GM12878 (cell line): Measurements from ENCODE around the gene TSPEAR.

Source experiments
- CTCF ChIP-seq, 3 experiments: IDR thresholded peaks in 2 of 3; conservative IDR thresholded peaks in 1 of 3; 2 replicates each; pipeline ENCODE4 v1.5.1; 2011; ENCODE audit warnings: low read depth in 3 of 3, low read length in 3 of 3, mild to moderate bottlenecking in 3 of 3, control low read depth in 2 of 3, moderate library complexity in 2 of 3, inconsistent platforms in 1 of 3, mixed read lengths in 1 of 3; ENCODE audit not compliant: control insufficient read depth in 2 of 3, insufficient read depth in 1 of 3; ENCODE audit errors: extremely low read depth in 1 of 3
- EGR1 ChIP-seq, 2 experiments: IDR thresholded peaks; 1 replicate in 1 of 2; 2 replicates in 1 of 2; pipeline ENCODE4 v1.6.1; 2011 to 2012; ENCODE audit warnings: low read depth in 2 of 2, low read length in 2 of 2, borderline replicate concordance in 1 of 2, mild to moderate bottlenecking in 1 of 2, moderate library complexity in 1 of 2
- MEF2B ChIP-seq: fragments of 450-650 bp; IDR thresholded peaks from 2 replicates; pipeline ENCODE4 v1.6.1; 2018; ENCODE audit warnings: mild to moderate bottlenecking, moderate library complexity; ENCODE audit not compliant: partially characterized antibody, poor library complexity, severe bottlenecking
- MLLT1 ChIP-seq: fragments of 450-650 bp; IDR thresholded peaks from 2 replicates; pipeline ENCODE4 v1.6.1; 2016; ENCODE audit warnings: mild to moderate bottlenecking
- POLR2A ChIP-seq: IDR thresholded peaks from 2 replicates; pipeline ENCODE4 v1.6.1; 2011; ENCODE audit warnings: low read depth, mild to moderate bottlenecking, low read length
- ZBTB4 ChIP-seq: fragments of 450-650 bp; formaldehyde crosslinking; IDR thresholded peaks from 2 replicates; pipeline ENCODE4 v1.4.0; 2022; ENCODE audit warnings: mild to moderate bottlenecking, moderate library complexity

GRCh38 chr21:44579056-44579832, 132.1 kb downstream of the TSPEAR start:
- no peak for TF ChIP-seq MLLT1
- TF ChIP-seq ZBTB4: no peak
- no peak for TF ChIP-seq MEF2B
- no peak for TF ChIP-seq CTCF (IDR thresholded peaks at IDR 0.05 in 2 of 3, conservative IDR thresholded peaks at IDR 0.05 in 1 of 3; ENCODE audit: control insufficient read depth in 2 of 3, extremely low read depth in 1 of 3, insufficient read depth in 1 of 3, low read depth in 3 of 3, low read length in 3 of 3)
- TF ChIP-seq EGR1 (IDR thresholded peaks at IDR 0.05; ENCODE audit: borderline replicate concordance in 1 of 2, low read depth in 2 of 2, low read length in 2 of 2): no peak
- no peak for TF ChIP-seq POLR2A
